Measurements from ENCODE around the gene NLRP6. TPM values are rescaled to one million over a fixed set of nuclear protein-coding genes. Genes with fewer than 3 reads are reported as not detected.

NLRP6 gene
- total and polyA plus RNA-seq, 4 donors, result 0.66 to 6.1 (median 0.88) TPM; not detected in 1

GRCh38 chr11:253160-253885 lies 24.9 kb upstream of the NLRP6 start:
- no peak for DNase-seq
- WGBS, 2 donors, result 63 to 66% methylated on average over 13 of the region's 13 CpGs
- Histone ChIP-seq H3K4me1 (ENCODE audit: control insufficient read depth in 1 of 2, insufficient read depth in 2 of 2, low read length in 2 of 2) (no peaks in the 10 kb centered on the region), H3K4me3 (ENCODE audit: low read length in 2 of 2) (no peak overlapping the region), H3K9me3 (ENCODE audit: control insufficient read depth, low read length) (no peaks in the 10 kb centered on the region), H3K27ac (ENCODE audit: low read depth in 1 of 2, low read length in 2 of 2) (no peak overlapping the region), H3K36me3 (ENCODE audit: control insufficient read depth in 1 of 2, insufficient read depth in 2 of 2, low read length in 1 of 2) (peaks cover 4 to 6% of the 10 kb centered on the region in 2 donors), H3K27me3 (ENCODE audit: control insufficient read depth in 1 of 2, insufficient read depth in 2 of 2, low read length in 1 of 2) (no peaks in the 10 kb centered on the region)
- intact Hi-C loops (cut with DNase I), result loop anchor here in 1 of 2 donors (5.0 kb wide), 1 partner anchor 34 kb away; the partner anchor contains the start of gene PGGHG
- no peak for ATAC-seq (ENCODE audit: low FRiP score)

GRCh38 chr11:253886-254270 lies 24.3 kb upstream of the NLRP6 start:
- ATAC-seq (ENCODE audit: low FRiP score), result no peak

GRCh38 chr11:255176-255575 lies 23.0 kb upstream of the NLRP6 start:
- no peak overlapping the region for H3K4me3 ChIP-seq (ENCODE audit: low read length in 2 of 2)
- DNase-seq, result no peak
- intact Hi-C loops (cut with DNase I), result no loop called here

More at GRCh38 chr11:253886-254270, 24.3 kb upstream of the NLRP6 start:
- no peak for DNase-seq
- Histone ChIP-seq H3K4me1 (ENCODE audit: control insufficient read depth in 1 of 2, insufficient read depth in 2 of 2, low read length in 2 of 2) (no peaks in the 10 kb centered on the region), H3K36me3 (ENCODE audit: control insufficient read depth in 1 of 2, insufficient read depth in 2 of 2, low read length in 1 of 2) (peaks cover 4 to 5% of the 10 kb centered on the region in 2 donors), H3K27me3 (ENCODE audit: control insufficient read depth in 1 of 2, insufficient read depth in 2 of 2, low read length in 1 of 2) (no peaks in the 10 kb centered on the region), H3K27ac (ENCODE audit: low read depth in 1 of 2, low read length in 2 of 2) (no peak overlapping the region), H3K9me3 (ENCODE audit: control insufficient read depth, low read length) (no peaks in the 10 kb centered on the region), H3K4me3 (ENCODE audit: low read length in 2 of 2) (no peak overlapping the region)
- intact Hi-C loops (cut with DNase I), result loop anchor here in 1 of 2 donors (5.0 kb wide), 1 partner anchor 33 kb away; the partner anchor contains the start of gene PGGHG
- 88 to 89% methylated on average over 5 of the region's 5 CpGs for WGBS, 2 donors

GRCh38 chr11:255816-256215 lies 22.4 kb upstream of the NLRP6 start:
- Histone ChIP-seq H3K36me3 (ENCODE audit: control insufficient read depth in 1 of 2, insufficient read depth in 2 of 2, low read length in 1 of 2) (peaks cover 1 to 4% of the 10 kb centered on the region in 2 donors), H3K9me3 (ENCODE audit: control insufficient read depth, low read length) (no peaks in the 10 kb centered on the region), H3K27ac (ENCODE audit: low read depth in 1 of 2, low read length in 2 of 2) (no peak overlapping the region), H3K27me3 (ENCODE audit: control insufficient read depth in 1 of 2, insufficient read depth in 2 of 2, low read length in 1 of 2) (no peaks in the 10 kb centered on the region), H3K4me3 (ENCODE audit: low read length in 2 of 2) (no peak overlapping the region), H3K4me1 (ENCODE audit: control insufficient read depth in 1 of 2, insufficient read depth in 2 of 2, low read length in 2 of 2) (no peaks in the 10 kb centered on the region)
- WGBS, 2 donors, result 89 to 96% methylated on average over 2 of the region's 2 CpGs
- intact Hi-C loops (cut with DNase I), result no loop called here
- no peak for ATAC-seq (ENCODE audit: low FRiP score)
- DNase-seq, result no peak

More at GRCh38 chr11:255176-255575, 23.0 kb upstream of the NLRP6 start:
- ATAC-seq (ENCODE audit: low FRiP score), result no peak
- 47 to 50% methylated on average over 3 of the region's 3 CpGs for WGBS, 2 donors
- H3K27ac ChIP-seq (ENCODE audit: low read depth in 1 of 2, low read length in 2 of 2), result no peak overlapping the region
- no peaks in the 10 kb centered on the region for H3K9me3 ChIP-seq (ENCODE audit: control insufficient read depth, low read length)
- H3K36me3 ChIP-seq (ENCODE audit: control insufficient read depth in 1 of 2, insufficient read depth in 2 of 2, low read length in 1 of 2), result peaks cover 3 to 4% of the 10 kb centered on the region in 2 donors
- no peaks in the 10 kb centered on the region for H3K4me1 ChIP-seq (ENCODE audit: control insufficient read depth in 1 of 2, insufficient read depth in 2 of 2, low read length in 2 of 2)
- no peaks in the 10 kb centered on the region for H3K27me3 ChIP-seq (ENCODE audit: control insufficient read depth in 1 of 2, insufficient read depth in 2 of 2, low read length in 1 of 2)

GRCh38 chr11:256952-257737 lies 21.1 kb upstream of the NLRP6 start:
- DNase-seq, result no peak
- no peaks in the 10 kb centered on the region for H3K4me1 ChIP-seq (ENCODE audit: control insufficient read depth in 1 of 2, insufficient read depth in 2 of 2, low read length in 2 of 2)
- no peak overlapping the region for H3K4me3 ChIP-seq (ENCODE audit: low read length in 2 of 2)
- H3K36me3 ChIP-seq (ENCODE audit: control insufficient read depth in 1 of 2, insufficient read depth in 2 of 2, low read length in 1 of 2), result peaks cover 0 to 4% of the 10 kb centered on the region in 2 donors
- 81 to 82% methylated on average over 11 to 14 of the region's 14 CpGs for WGBS, 2 donors
- no peak overlapping the region for H3K27ac ChIP-seq (ENCODE audit: low read depth in 1 of 2, low read length in 2 of 2)
- H3K9me3 ChIP-seq (ENCODE audit: control insufficient read depth, low read length), result peaks cover 3% of the 10 kb centered on the region
- no peak for ATAC-seq (ENCODE audit: low FRiP score)
- H3K27me3 ChIP-seq (ENCODE audit: control insufficient read depth in 1 of 2, insufficient read depth in 2 of 2, low read length in 1 of 2), result no peaks in the 10 kb centered on the region
- intact Hi-C loops (cut with DNase I), result no loop called here

GRCh38 chr11:257766-258493 lies 20.3 kb upstream of the NLRP6 start:
- intact Hi-C loops (cut with DNase I), result no loop called here
- 75 to 83% methylated on average over 15 of the region's 15 CpGs for WGBS, 2 donors
- H3K36me3 ChIP-seq (ENCODE audit: control insufficient read depth in 1 of 2, insufficient read depth in 2 of 2, low read length in 1 of 2), result peaks cover 0 to under 1% of the 10 kb centered on the region in 2 donors
- no peaks in the 10 kb centered on the region for H3K27me3 ChIP-seq (ENCODE audit: control insufficient read depth in 1 of 2, insufficient read depth in 2 of 2, low read length in 1 of 2)
- no peaks in the 10 kb centered on the region for H3K4me1 ChIP-seq (ENCODE audit: control insufficient read depth in 1 of 2, insufficient read depth in 2 of 2, low read length in 2 of 2)
- peaks cover 3% of the 10 kb centered on the region for H3K9me3 ChIP-seq (ENCODE audit: control insufficient read depth, low read length)
- DNase-seq (no peak), ATAC-seq (ENCODE audit: low FRiP score) (no peak)
- H3K4me3 ChIP-seq (ENCODE audit: low read length in 2 of 2), result no peak overlapping the region
- H3K27ac ChIP-seq (ENCODE audit: low read depth in 1 of 2, low read length in 2 of 2), result no peak overlapping the region

GRCh38 chr11:259413-259812 lies 18.8 kb upstream of the NLRP6 start:
- Histone ChIP-seq H3K4me3 (ENCODE audit: low read length in 2 of 2) (no peak overlapping the region), H3K9me3 (ENCODE audit: control insufficient read depth, low read length) (peaks cover 3% of the 10 kb centered on the region), H3K27ac (ENCODE audit: low read depth in 1 of 2, low read length in 2 of 2) (no peak overlapping the region), H3K27me3 (ENCODE audit: control insufficient read depth in 1 of 2, insufficient read depth in 2 of 2, low read length in 1 of 2) (no peaks in the 10 kb centered on the region), H3K4me1 (ENCODE audit: control insufficient read depth in 1 of 2, insufficient read depth in 2 of 2, low read length in 2 of 2) (no peaks in the 10 kb centered on the region), H3K36me3 (ENCODE audit: control insufficient read depth in 1 of 2, insufficient read depth in 2 of 2, low read length in 1 of 2) (no peaks in the 10 kb centered on the region)
- ATAC-seq (ENCODE audit: low FRiP score) (no peak), DNase-seq (no peak)
- intact Hi-C loops (cut with DNase I), result no loop called here
- 78 to 81% methylated on average over 10 of the region's 10 CpGs for WGBS, 2 donors

- Histone ChIP-seq H3K9me3 (ENCODE audit: control insufficient read depth, low read length) (peaks cover 3% of the 10 kb centered on the region), H3K4me3 (ENCODE audit: low read length in 2 of 2) (no peak overlapping the region), H3K27ac (ENCODE audit: low read depth in 1 of 2, low read length in 2 of 2) (no peak overlapping the region), H3K27me3 (ENCODE audit: control insufficient read depth in 1 of 2, insufficient read depth in 2 of 2, low read length in 1 of 2) (no peaks in the 10 kb centered on the region), H3K4me1 (ENCODE audit: control insufficient read depth in 1 of 2, insufficient read depth in 2 of 2, low read length in 2 of 2) (no peaks in the 10 kb centered on the region), H3K36me3 (ENCODE audit: control insufficient read depth in 1 of 2, insufficient read depth in 2 of 2, low read length in 1 of 2) (no peaks in the 10 kb centered on the region)
- ATAC-seq (ENCODE audit: low FRiP score), result no peak
- intact Hi-C loops (cut with DNase I), result no loop called here
- DNase-seq, result no peak
- 87% methylated on average over 4 of the region's 4 CpGs for WGBS, 2 donors
These were observed 16.6 kb upstream of the NLRP6 start for GRCh38 chr11:261624-262023.

Data from aorta (tissue), 5 donors.